Aorta (tissue), 5 donors: ENCODE measurements around the gene PRRT1. TPM values are rescaled to one million over a fixed set of nuclear protein-coding genes. Genes with fewer than 3 reads are reported as not detected.

ENCODE experiments used
- ATAC-seq: fragments of 200-7000 bp; cut with Tn5 transposase; one replicate; pipeline ENCODE4 v1.9.1; 2022; ENCODE audit warnings: moderate library complexity; ENCODE audit not compliant: low FRiP score
- DNase-seq, 2 donors: peaks; one replicate each; pipeline ENCODE4 v3.0.0-alpha.2; 2020
- H3K27ac ChIP-seq, 2 donors: one replicate each; pipeline ENCODE4 v1.5.1; 2013; ENCODE audit warnings: low read length in 2 of 2, mild to moderate bottlenecking in 2 of 2, moderate library complexity in 2 of 2, control low read depth in 1 of 2, inconsistent platforms in 1 of 2, low read depth in 1 of 2
- H3K27me3 ChIP-seq, 2 donors: one replicate each; pipeline ENCODE4 v1.6.1; 2013; ENCODE audit warnings: control low read depth in 1 of 2, low read length in 1 of 2, mild to moderate bottlenecking in 1 of 2, moderate library complexity in 1 of 2; ENCODE audit not compliant: insufficient read depth in 2 of 2, control insufficient read depth in 1 of 2
- H3K36me3 ChIP-seq, 2 donors: one replicate each; pipeline ENCODE4 v1.6.1; 2013; ENCODE audit warnings: control low read depth in 1 of 2, low read length in 1 of 2, mild to moderate bottlenecking in 1 of 2; ENCODE audit not compliant: insufficient read depth in 2 of 2, control insufficient read depth in 1 of 2
- H3K4me1 ChIP-seq, 2 donors: one replicate each; pipeline ENCODE4 v1.6.1; 2013; ENCODE audit warnings: low read length in 2 of 2, control low read depth in 1 of 2, mild to moderate bottlenecking in 1 of 2, moderate library complexity in 1 of 2; ENCODE audit not compliant: insufficient read depth in 2 of 2, control insufficient read depth in 1 of 2
- H3K4me3 ChIP-seq, 2 donors: one replicate each; pipeline ENCODE4 v1.5.1; 2013; ENCODE audit warnings: low read length in 2 of 2, control low read depth in 1 of 2, mild to moderate bottlenecking in 1 of 2
- H3K9me3 ChIP-seq: one replicate; pipeline ENCODE4 v1.6.1; 2013; ENCODE audit warnings: mild to moderate bottlenecking, low read length; ENCODE audit not compliant: control insufficient read depth
- WGBS, 2 donors: extraction: QIAGEN DNeasy Blood & Tissue Kit; methylation state at CpG; one replicate each; pipeline ENCODE4 v1.1.7; 2013; 5-methylcytosine and 5-hydroxymethylcytosine counted together
- intact Hi-C, 2 donors: fragments of 100-400 bp; cut with DNase I; formaldehyde crosslinking; loops; one replicate each; pipeline versions ENCODE4 v1.14.2 to v1.15.0; 2022
- polyA plus RNA-seq, 2 donors: library from polyadenylated mRNA; stranded (reverse); fragments of 200-250 nt; gene quantifications; one replicate each; pipeline ENCODE4 v1.2.3, GENCODE V29; 2013
- total RNA-seq, 2 donors: library from RNA; stranded (reverse); fragmentation: NEBNext Ultra II Directional; extraction: Animal tissue kit (Norgen Biotek cat#: 25700); gene quantifications; one replicate each; pipeline ENCODE4 v1.2.1, GENCODE V29; 2021
- donor health status: healthy with polysubstance abuse.
- donor health status: Bipolar disorder and iron deficiency.
- donor health status: DM: no; HTN: no; CAD: no.
- donor health status: DM: no; HTN: no; CAD: no.
- donor health status: DM: yes; HTN: yes; CAD: no.

PRRT1 gene
- total and polyA plus RNA-seq, 4 donors = 3.6 to 12.5 (median 5.8) TPM

GRCh38 chr6:32183483-32184083, 31.8 kb upstream of the PRRT1 start:
- Histone ChIP-seq H3K4me3 (no peak overlapping the region), H3K36me3 (no peaks in the 10 kb centered on the region), H3K27me3 (no peaks in the 10 kb centered on the region), H3K27ac (no peak overlapping the region), H3K4me1 (no peaks in the 10 kb centered on the region), H3K9me3 (no peaks in the 10 kb centered on the region)
- intact Hi-C loops = no loop called here
- no peak for ATAC-seq
- peak in 1 of 2 donors; percentile 32 for DNase-seq
- WGBS, 2 donors = 73 to 79% methylated on average over 15 of the region's 15 CpGs

DNA sequence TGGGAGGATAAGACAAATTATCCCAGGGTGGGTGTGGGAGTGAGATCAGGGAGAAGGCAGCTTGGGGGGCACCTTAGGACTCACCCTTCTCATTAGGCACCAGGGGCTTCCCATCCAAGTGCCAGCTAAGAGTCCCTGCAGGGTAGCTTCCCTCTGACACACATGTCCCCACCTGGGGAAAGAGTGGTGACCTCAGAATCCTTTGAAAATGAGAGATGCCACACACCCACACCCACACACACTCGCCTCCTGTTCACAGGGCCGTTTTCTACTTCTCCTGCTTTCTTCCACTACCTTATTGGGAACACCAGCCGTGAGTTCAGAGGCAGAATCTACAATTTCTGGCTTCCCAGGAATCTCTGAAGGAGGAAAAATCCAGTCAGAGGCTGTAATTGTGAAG, 31.3 kb upstream of the PRRT1 start:
- no peaks in the 10 kb centered on the region for H3K36me3 ChIP-seq

DNA sequence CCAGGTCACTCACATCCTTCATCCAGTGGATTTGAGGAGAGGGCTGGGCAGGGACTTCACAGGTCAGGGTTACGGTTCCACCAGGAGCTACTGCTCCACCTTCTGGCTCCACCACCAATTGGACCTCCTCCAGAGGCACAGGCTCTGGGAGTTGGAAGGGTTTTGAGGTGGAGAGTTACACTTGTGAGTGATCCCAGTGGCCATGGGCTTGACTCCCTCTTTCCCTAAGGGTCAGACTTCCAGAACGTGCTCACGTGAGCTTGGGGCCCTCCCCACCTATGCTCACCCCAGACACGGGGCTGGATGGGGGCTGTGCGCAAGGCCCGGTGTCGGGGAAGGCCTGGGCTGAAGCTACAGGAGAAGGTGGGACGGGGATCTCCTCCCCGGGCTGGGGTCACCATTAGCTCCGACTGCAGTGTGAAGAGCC, 30.8 kb upstream of the PRRT1 start:
- no peak overlapping the region for H3K27ac ChIP-seq
- H3K9me3 ChIP-seq = no peaks in the 10 kb centered on the region
- H3K36me3 ChIP-seq = no peaks in the 10 kb centered on the region
- H3K4me3 ChIP-seq = no peak overlapping the region
- H3K4me1 ChIP-seq = no peaks in the 10 kb centered on the region
- intact Hi-C loops = no loop called here
- DNase-seq (peak in 1 of 2 donors; percentile 68), ATAC-seq (no peak)
- WGBS, 2 donors = 77 to 78% methylated on average over 10 of the region's 10 CpGs
- H3K27me3 ChIP-seq = no peaks in the 10 kb centered on the region

More for the DNA sequence above, 31.3 kb upstream of the PRRT1 start:
- 79 to 83% methylated on average over 3 of the region's 3 CpGs for WGBS, 2 donors
- intact Hi-C loops = no loop called here
- H3K4me3 ChIP-seq = no peak overlapping the region
- no peaks in the 10 kb centered on the region for H3K4me1 ChIP-seq
- ATAC-seq (no peak), DNase-seq (peak in 1 of 2 donors; percentile 15)
- no peaks in the 10 kb centered on the region for H3K9me3 ChIP-seq
- no peaks in the 10 kb centered on the region for H3K27me3 ChIP-seq
- no peak overlapping the region for H3K27ac ChIP-seq

DNA sequence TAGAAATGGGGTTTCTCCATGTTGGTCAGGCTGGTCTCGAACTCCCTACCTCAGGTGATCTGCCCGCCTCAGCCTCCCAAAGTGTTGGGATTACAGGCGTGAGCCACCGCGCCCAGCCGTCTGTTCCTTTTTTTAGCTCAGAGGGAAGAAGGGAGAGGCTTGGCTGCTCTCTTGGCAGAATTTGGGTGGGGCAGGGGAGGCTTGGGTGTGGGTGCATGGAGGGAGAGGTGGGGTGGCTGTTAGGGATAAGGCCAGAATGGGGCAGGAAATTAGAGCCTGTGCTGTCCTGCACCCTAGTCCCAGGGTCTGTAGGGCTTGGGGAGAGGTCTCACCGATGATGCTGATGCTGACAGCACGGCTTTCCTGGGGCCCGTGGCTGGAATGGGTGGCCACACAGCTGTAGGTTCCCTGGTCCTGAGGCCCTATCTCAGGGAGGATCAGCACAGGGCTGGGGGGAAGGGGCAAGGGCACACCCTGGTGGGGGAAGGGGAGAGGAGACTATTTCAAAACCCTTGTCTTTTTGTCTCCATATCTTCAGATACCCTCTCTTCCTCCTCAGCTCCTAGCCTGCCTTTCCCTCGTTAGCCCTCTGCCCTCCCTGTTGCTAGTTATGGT, 30.3 kb upstream of the PRRT1 start:
- no peak overlapping the region for H3K27ac ChIP-seq
- no peak for ATAC-seq
- no peaks in the 10 kb centered on the region for H3K9me3 ChIP-seq
- 80 to 82% methylated on average over 10 of the region's 10 CpGs for WGBS, 2 donors
- no peaks in the 10 kb centered on the region for H3K27me3 ChIP-seq
- H3K36me3 ChIP-seq = no peaks in the 10 kb centered on the region
- intact Hi-C loops = no loop called here
- peak in 1 of 2 donors; percentile 53 for DNase-seq
- no peaks in the 10 kb centered on the region for H3K4me1 ChIP-seq
- H3K4me3 ChIP-seq = no peak overlapping the region

DNA sequence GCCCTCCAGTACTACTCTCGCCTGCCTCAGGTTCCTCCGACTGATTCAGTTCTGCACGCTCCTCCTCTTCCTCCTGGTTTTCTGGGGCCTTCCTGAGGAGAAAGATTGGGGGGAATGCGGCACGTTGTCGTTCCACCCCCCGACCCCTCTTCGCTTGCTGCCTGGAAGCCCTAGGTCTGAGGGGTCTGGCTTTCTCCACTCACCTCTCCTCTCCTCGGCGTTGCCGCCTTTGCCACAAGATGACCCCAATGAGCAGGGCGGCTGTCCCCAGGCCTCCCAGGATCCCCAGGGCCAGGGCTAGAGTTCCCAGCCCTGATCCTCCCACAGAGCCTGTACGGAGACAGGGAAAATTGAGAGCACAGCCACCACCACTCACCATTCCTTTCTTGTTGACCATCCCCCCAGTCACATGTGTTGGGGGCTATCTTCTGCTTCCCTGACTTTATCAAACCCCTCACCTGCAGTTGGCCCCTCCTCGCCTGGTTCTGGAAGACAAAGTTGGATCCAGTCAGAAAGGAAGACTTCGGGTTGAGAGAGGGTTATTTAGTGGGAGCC, 29.5 kb upstream of the PRRT1 start:
- H3K4me3 ChIP-seq = no peak overlapping the region
- H3K4me1 ChIP-seq = peaks cover 0 to 2% of the 10 kb centered on the region in 2 donors
- DNase-seq = peak in 1 of 2 donors; percentile 60
- ATAC-seq = no peak
- no peaks in the 10 kb centered on the region for H3K9me3 ChIP-seq
- intact Hi-C loops = no loop called here
- H3K27me3 ChIP-seq = no peaks in the 10 kb centered on the region
- H3K27ac ChIP-seq = no peak overlapping the region
- no peaks in the 10 kb centered on the region for H3K36me3 ChIP-seq
- WGBS, 2 donors = 83 to 88% methylated on average over 14 to 15 of the region's 15 CpGs

DNA sequence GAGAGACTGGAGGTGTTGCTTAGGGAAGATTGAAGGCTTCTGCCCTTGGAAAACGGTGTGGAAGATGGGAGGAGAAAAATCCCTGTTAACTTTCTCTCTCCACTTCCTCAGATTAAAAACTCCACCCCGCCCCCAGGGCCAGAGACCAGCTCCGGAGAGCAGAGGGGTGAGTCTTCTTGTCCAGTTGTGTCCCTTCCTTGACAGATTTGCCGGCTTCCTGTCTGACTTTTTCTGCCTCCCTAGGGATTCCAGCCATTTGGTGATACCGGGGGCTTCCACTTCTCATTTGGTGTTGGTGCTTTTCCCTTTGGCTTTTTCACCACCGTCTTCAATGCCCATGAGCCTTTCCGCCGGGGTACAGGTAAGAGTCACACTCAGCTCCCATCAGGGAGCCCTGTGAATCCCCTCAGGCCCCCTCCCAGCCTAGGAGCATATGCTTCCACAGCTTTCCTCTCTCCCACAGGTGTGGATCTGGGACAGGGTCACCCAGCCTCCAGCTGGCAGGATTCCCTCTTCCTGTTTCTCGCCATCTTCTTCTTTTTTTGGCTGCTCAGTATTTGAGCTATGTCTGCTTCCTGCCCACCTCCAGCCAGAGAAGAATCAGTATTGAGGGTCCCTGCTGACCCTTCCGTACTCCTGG, 28.1 kb upstream of the PRRT1 start:
- Histone ChIP-seq H3K9me3 (no peaks in the 10 kb centered on the region), H3K27me3 (no peaks in the 10 kb centered on the region), H3K4me1 (peaks cover 0 to 2% of the 10 kb centered on the region in 2 donors), H3K36me3 (no peaks in the 10 kb centered on the region), H3K4me3 (no peak overlapping the region), H3K27ac (no peak overlapping the region)
- intact Hi-C loops = loop anchor here in 1 of 2 donors (5.0 to 10.0 kb wide), 4 partner anchors 205 to 638 kb away; partner anchors contain the start of genes DDX39B, DXO and ZBTB12
- DNase-seq (peak; percentile 41 to 69), ATAC-seq (no peak)
- 73 to 81% methylated on average over 10 of the region's 10 CpGs for WGBS, 2 donors

DNA sequence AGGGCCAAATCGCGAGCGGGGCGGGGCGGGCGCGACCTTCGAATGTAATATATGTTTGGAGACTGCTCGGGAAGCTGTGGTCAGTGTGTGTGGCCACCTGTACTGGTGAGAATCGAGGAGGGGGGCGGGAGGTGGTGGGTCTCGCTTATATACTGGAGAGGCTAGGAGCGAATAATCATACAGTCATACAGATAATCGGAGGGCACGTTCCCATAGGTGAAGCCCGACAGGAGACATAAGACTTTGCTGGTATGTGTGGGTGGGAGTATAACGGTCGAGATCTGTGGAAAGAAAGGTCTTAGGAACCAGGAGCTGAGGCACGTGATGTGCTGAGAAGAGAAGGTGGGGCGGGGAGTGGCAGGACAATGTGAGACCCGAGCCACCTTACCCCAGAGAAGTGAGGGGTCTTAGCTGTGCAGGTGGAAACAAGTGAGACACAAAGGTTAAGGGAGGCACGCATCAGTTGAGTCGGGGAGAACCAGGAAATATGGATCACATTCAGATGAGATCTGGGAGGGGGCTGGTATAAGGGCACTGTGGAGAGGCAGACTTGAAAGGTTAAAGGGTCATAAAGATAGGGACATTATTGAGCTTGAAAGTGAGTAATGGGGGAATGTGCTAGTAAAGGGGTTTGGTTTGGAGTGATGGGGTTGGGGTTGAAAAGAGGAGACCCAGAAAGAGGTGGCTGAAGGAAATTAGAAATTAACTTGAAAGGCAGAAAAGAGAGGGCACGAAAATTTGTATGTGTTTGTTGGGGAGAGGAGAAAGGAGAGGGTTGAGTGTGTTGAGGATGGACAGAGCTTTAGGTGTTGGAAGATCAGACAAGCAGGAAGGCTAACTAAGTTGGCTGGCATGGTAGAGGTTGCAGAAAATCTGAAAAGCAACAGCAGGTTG, 27.1 kb upstream of the PRRT1 start:
- Histone ChIP-seq H3K27me3 (no peaks in the 10 kb centered on the region), H3K4me3 (peak overlapping the region; percentile 45 to 54), H3K36me3 (no peaks in the 10 kb centered on the region), H3K4me1 (peaks cover 0 to 2% of the 10 kb centered on the region in 2 donors), H3K9me3 (no peaks in the 10 kb centered on the region), H3K27ac (peak overlapping the region in 1 of 2 donors; percentile 49)
- no peak for ATAC-seq
- no peak for DNase-seq
- intact Hi-C loops = loop anchor here in 1 of 2 donors (1.0 to 10.0 kb wide), 5 partner anchors 48 to 636 kb away; partner anchors contain the start of genes DDX39B, DXO, FKBPL and ZBTB12
- WGBS, 2 donors = 3 to 4% methylated on average over 24 of the region's 24 CpGs
